GM19025 (cell line): Measurements from ENCODE around the gene ACAP3.

ENCODE experiments used
- ATAC-seq: cut with Tn5 transposase; IDR thresholded peaks from one replicate; pipeline ENCODE4 v1.9.1; 2021; ENCODE audit warnings: mild to moderate bottlenecking, low read depth, moderate library complexity; ENCODE audit not compliant: unreplicated experiment

The ACAP3 gene

GRCh38 chr1:1345860-1346500, 38.2 kb upstream of the ACAP3 start:
- no peak for ATAC-seq

DNA sequence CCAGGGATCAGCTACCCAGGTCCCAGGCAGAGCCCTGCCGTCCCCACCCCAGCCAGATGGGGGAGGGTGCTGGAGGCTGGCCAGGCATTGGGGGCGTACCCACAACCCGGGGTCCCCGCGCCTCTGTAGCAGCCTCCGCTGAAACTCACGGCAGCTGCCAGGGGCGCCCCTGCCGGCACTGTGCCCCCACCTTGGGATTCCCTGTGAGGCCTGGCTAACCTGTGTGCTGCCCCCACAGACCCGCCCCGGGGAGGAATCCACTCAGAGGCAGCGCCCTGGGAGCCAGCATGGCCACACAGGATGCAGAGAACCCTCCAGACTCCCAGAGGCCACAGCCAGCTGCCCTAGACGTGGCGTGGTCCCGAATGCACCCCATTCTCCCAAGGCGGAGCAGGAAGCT, 37.7 kb upstream of the ACAP3 start:
- no peak for ATAC-seq

GRCh38 chr1:1344655-1345361, 37.1 kb upstream of the ACAP3 start:
- ATAC-seq = no peak

DNA sequence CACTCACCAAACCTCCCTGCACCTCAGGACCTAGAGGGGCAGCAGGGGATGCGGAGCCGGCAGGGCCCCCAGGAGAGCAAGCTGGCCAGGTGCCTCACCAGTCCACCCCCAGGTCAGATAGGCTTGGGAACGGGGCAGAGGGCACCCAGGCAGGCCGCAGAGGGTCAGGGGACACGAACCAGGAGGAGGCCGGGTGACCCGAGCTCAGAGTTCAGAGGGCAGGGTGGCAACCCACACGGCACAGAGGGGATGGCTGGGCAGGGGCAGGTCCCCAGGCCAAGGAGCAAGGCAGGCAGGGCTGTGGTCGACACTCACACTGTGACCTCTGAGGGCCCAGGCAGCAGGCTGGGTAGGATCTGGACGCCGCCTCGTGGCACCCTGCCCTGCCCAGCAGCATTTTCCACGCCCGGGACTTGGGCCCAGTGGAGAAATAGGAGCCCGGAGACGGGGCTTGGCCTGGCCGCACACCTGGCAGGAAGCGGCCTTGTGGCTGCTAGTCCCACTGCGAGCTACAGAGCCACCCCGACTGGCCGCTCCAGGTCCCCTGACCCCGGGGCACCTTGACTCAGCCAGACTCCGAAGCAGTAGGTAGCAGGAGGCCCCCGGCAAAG, 36.2 kb upstream of the ACAP3 start:
- no peak for ATAC-seq

DNA sequence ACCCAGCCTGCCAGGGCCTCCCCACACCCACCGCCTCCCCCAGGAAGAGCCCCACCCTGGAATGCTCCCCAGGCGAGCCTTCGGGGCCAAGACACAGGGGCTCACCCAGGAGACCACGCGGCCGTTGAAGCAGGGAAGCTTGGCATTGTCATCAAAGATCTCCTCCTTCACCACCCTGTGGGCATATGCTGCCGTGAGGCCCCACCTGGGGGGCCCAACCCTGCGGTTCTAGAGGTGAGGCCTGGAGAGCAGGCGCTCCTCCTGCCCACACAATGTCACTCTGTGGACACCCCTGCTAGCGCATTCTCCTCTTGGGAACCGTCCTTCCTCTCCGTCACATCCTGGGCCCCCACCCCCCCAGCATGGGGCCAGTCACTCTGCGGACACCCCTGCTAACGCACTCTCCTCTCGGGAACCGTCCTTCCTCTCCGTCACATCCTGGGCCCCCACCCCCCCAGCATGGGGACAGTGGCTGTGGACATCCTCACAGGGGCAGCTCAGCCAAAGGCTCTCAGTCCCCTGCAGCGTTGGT, 34.9 kb upstream of the ACAP3 start:
- no peak for ATAC-seq

DNA sequence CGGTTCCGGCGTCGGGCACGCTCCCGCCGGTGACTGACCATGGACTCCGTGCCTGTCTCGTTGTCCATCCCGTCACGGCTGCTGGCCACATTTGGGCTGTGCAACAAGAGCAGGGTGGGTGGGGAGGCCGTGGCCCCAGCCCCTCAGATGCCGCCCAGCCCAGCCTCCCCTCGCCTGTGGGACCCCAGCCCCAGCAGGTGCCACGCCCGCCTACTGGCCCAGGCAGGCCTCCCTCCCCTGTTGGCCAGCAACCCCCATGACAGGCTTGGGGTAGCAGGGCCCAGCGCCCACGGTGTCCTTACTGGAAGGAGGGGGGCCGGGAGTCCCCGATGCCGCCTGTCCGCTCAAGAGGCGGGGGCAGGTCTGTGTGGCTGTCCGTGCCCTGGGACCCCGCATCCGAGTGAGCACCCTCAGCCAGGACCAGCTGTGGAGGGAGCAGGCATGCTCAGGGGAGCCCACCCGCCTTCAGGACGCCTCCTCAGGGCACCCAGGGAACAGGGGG, 34.4 kb upstream of the ACAP3 start:
- no peak for ATAC-seq

DNA sequence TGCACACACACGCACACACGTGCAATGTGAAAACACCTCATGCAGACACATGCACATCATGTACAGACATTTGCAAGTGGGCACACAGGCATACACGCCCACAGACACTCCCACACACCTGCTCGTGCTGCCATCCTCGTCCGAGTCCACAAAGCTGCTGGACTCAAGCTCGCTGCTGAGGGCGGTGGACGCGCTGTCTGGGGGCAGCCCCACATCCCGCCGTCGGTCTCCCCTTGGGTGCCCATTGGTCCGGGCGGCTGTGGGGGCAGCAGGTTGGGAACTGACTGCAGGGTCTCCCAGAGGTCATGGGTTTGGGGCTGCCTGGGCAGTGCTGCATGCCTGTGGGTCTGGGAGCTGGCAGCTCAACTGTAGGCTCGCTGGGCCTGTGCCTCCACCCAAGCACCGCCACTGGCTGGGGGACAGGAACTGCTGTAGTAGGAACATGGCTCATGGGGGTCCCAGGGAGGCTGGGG, 33.9 kb upstream of the ACAP3 start:
- ATAC-seq = no peak

GRCh38 chr1:1340791-1341548, 33.2 kb upstream of the ACAP3 start:
- no peak for ATAC-seq

GRCh38 chr1:1340185-1340584, 32.5 kb upstream of the ACAP3 start:
- no peak for ATAC-seq

DNA sequence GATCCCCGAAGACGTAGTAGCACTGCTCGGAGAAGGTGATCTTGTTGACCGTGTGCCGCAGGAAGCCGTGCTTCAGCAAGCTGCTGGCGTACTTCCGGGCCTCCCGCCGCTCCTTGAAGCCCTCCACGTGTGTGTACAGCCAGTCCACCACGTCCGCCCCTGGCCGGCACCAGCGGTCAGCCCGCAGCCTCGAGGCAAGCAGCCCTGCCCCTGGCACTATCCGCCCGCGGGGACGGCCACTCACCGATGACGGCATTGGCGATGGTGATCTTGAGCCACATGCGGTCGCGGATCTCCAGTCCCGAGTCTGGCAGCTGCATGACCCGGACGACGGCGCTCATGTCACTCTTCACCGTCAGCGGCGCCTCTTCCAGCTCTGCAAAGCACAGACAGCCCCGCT, 30.5 kb upstream of the ACAP3 start:
- ATAC-seq = no peak

GRCh38 chr1:1337793-1338147, 30.0 kb upstream of the ACAP3 start:
- no peak for ATAC-seq

DNA sequence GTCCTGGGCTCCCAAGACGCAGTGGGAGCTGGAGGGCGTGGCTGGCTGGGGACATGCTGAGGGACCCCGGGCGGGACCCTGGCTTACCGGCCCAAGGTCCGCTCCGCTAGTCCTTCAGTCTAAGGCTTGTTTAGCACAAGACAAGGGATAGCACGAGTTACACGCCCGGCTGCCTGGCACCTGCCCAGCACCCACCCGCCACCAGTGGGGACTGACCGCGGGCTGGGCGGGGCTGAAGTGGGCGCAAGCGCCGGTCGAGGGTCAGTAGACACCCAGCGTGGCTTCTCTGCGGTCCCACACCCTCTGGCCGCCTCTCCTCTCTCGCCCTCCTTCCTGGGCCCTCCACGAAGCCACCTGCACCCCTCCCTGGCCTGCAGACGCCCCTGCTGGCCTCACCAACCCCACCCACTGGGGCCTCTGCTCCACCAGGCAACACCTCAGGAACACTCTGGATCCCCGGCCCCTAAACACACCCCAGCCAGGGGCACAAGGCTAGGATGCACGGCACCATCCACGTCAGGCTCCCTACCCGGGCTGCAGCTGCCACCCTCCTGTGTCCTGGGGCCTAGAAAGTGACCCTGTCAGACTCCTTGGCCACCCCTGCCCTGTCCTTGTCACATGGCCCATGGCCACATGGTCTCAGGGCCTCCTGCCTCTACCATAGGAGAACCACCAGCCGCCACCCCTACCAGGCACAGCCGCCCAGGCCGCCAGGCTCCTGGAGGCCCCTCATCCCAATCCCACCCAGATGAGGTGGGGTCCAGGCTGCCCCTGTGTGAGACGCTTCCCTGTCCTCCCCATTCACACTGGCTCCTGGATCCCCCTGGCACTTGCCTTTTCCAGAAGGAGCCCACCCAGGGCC, 29.4 kb upstream of the ACAP3 start:
- ATAC-seq = no peak

GRCh38 chr1:1336446-1336845, 28.7 kb upstream of the ACAP3 start:
- no peak for ATAC-seq

GRCh38 chr1:1335792-1336248, 28.1 kb upstream of the ACAP3 start:
- no peak for ATAC-seq

DNA sequence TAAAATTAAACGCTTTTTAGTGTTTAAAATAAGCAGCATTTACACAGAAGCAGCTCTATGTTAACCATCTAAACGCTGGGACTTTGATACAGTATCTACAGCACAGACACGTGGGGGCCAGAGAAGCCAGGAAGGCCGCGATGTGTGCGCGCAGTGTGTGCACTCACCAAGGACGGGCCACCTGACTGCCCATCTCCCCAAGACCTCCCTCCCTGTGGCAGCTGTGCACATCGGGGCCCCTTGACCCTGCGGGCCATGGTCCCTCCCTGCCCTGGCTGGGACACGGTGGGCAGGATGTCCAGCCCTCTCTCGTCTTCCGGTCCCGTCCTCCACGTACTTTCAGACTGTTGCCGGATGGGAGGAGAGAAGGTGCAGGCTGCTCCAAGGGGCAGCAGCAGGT, 27.6 kb upstream of the ACAP3 start:
- no peak for ATAC-seq

DNA sequence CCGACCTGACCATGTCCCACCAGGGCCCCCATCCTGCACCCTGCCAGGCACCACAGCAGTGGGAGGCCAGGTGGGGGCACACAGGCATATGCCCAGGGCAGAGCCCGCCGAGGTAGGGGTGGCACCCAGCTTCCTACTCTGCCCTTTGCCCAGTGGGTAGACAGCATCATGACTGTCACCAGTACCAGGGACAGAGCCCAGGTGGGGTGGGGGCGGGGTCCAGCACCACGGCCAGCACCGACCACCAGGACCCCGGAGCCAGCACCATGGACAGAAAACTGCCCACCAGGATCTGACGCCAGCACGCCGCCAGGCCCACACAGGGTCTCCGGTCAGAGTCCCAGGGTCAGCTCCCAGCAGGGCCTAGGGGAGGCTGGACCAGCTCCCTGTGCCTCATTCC, 27.1 kb upstream of the ACAP3 start:
- ATAC-seq = no peak

GRCh38 chr1:1333551-1334241, 26.0 kb upstream of the ACAP3 start:
- ATAC-seq = no peak

DNA sequence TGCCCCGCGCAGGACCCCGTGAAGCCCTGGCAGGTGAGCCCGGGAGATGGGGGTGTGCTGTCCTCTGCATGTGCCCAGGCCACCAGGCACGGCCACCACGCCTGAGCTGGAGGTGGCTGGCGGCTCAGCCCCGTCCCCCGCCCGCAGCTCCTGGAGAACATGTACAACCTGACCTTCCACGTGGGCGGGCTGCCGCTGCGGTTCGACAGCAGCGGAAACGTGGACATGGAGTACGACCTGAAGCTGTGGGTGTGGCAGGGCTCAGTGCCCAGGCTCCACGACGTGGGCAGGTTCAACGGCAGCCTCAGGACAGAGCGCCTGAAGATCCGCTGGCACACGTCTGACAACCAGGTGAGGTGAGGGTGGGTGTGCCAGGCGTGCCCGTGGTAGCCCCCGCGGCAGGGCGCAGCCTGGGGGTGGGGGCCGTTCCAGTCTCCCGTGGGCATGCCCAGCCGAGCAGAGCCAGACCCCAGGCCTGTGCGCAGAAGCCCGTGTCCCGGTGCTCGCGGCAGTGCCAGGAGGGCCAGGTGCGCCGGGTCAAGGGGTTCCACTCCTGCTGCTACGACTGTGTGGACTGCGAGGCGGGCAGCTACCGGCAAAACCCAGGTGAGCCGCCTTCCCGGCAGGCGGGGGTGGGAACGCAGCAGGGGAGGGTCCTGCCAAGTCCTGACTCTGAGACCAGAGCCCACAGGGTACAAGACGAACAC, 25.2 kb upstream of the ACAP3 start:
- ATAC-seq = no peak
